GM12872 (cell line): Measurements from ENCODE around the gene LAIR2.

ENCODE experiments used
- TF ChIP-seq, protein P1 (sequence below): IDR thresholded peaks from 3 replicates; pipeline ENCODE4 v1.5.1; 2011; ENCODE audit warnings: low read depth, mild to moderate bottlenecking, low read length, moderate library complexity; ENCODE audit not compliant: insufficient read depth

Gene LAIR2

GRCh38 chr19:54489766-54490165, 12.9 kb upstream of the LAIR2 start:
- TF ChIP-seq, protein P1, sequence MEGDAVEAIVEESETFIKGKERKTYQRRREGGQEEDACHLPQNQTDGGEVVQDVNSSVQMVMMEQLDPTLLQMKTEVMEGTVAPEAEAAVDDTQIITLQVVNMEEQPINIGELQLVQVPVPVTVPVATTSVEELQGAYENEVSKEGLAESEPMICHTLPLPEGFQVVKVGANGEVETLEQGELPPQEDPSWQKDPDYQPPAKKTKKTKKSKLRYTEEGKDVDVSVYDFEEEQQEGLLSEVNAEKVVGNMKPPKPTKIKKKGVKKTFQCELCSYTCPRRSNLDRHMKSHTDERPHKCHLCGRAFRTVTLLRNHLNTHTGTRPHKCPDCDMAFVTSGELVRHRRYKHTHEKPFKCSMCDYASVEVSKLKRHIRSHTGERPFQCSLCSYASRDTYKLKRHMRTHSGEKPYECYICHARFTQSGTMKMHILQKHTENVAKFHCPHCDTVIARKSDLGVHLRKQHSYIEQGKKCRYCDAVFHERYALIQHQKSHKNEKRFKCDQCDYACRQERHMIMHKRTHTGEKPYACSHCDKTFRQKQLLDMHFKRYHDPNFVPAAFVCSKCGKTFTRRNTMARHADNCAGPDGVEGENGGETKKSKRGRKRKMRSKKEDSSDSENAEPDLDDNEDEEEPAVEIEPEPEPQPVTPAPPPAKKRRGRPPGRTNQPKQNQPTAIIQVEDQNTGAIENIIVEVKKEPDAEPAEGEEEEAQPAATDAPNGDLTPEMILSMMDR = no peak

DNA sequence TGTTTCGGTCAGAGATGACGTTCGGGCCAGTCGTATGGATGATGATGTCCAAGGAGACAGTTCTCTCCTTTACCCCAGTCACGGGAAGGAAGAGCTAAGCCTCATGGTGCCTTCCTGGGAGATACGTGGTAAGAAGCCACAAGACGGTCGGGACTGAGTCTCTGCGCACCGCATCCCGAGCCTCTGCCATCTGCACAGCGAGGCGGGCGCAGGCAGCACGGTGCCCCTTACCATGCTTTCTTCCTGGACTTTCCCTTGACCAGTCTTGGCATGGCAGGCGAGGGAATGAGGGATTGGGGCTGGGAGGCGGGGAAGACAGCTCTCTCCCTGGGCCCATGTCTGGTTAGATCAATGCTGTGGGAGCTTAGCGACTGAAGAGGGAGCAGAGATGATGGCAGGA, 10.1 kb upstream of the LAIR2 start:
- TF ChIP-seq, protein P1 = no peak

GRCh38 chr19:54493967-54494585, 8.6 kb upstream of the LAIR2 start:
- TF ChIP-seq, protein P1 = no peak

GRCh38 chr19:54506079-54506478, 3.4 kb downstream of the LAIR2 start:
- TF ChIP-seq, protein P1 = no peak

DNA sequence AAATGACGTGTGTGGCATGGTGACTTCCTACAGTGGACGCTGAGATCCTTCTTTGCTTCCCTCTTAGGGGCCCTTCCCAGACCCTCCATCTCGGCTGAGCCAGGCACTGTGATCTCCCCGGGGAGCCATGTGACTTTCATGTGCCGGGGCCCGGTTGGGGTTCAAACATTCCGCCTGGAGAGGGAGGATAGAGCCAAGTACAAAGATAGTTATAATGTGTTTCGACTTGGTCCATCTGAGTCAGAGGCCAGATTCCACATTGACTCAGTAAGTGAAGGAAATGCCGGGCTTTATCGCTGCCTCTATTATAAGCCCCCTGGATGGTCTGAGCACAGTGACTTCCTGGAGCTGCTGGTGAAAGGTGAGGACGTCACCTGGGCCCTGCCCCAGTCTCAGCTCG, 5.2 kb downstream of the LAIR2 start:
- TF ChIP-seq, protein P1 = no peak

DNA sequence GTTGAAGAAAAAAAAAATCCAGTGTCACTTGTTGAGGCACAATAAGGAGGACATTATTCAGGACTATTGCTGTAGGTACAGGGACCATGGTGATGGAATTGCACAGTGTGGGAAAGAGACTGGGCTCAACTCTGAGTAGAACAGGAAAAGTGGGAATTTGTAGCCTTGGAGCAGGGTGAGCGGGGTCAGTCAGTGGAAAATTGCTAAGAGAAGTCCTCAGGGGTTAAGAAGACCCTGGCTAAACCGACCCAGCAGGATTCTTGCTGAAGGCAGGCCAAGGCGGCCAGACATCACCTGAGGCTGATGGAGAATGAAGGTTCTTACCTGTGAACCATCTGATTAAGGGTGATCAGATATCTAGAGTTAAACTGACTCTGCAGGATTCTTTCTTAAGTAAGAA, 12.5 kb downstream of the LAIR2 start:
- TF ChIP-seq, protein P1 = no peak

GRCh38 chr19:54517483-54517882, 14.9 kb downstream of the LAIR2 start:
- TF ChIP-seq, protein P1 = no peak
